ENCODE results near the gene CPZ. TPM values are rescaled to one million over a fixed set of nuclear protein-coding genes. Genes with fewer than 3 reads are reported as not detected.

Gene CPZ
- total and polyA plus RNA-seq, 10 donors, result 0.11 to 8.5 (median 0.93) TPM; not detected in 1

DNA sequence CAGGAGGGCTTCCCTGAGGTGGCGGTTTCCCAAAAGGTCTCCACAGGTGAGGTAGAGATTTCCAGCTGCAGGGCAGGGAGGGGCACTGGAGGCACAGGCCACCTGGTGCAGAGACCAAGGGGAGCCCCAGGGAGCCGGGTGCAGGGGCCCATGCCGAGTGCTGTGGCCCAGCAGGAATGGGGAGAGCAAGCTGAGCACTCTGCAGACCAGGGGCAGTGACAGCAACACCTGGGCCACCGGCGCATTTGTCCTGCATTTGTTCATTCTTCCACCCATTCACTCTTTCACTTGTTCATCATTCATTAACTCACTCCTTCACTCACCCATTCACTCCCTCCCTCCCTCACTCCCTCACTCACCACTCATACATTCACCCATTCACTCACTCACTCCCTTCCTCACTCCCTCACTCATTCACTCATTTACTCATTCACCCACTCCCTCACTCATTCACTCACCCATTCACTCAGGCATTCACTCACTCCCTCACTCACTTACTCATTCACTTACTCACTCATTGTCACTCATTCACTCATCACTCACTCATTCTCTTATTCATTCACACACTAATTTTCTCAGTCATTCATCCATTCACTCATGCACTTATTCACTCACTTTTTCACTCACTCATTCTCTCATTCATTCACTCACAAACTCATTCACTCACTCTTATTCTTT lies 16.3 kb downstream of the CPZ start:
- Histone ChIP-seq H3K36me3 (no peaks in the 10 kb centered on the region), H3K4me3 (no peak overlapping the region), H3K9me3 (no peaks in the 10 kb centered on the region), H3K4me1 (peaks cover 0 to 6% (median 4%) of the 10 kb centered on the region in 6 donors), H3K27me3 (replicated peaks in 1 of 7) (peaks cover 0 to 43% (median 0%) of the 10 kb centered on the region in 7 donors), H3K27ac (no peak overlapping the region)
- intact Hi-C loops (cut with DNase I; ENCODE audit: low total_unique reads), result loop anchor here (10.0 kb wide), 1 partner anchor 306 kb away; no protein-coding TSS in a partner anchor
- 49 to 81% (median 67%) methylated on average over 5 of the region's 5 CpGs for WGBS, 5 donors
- no peak for TF ChIP-seq POLR2AphosphoS5 (IDR thresholded peaks at IDR 0.05)
- no peak for TF ChIP-seq POLR2A (IDR thresholded peaks at IDR 0.05)
- TF ChIP-seq, protein P1, sequence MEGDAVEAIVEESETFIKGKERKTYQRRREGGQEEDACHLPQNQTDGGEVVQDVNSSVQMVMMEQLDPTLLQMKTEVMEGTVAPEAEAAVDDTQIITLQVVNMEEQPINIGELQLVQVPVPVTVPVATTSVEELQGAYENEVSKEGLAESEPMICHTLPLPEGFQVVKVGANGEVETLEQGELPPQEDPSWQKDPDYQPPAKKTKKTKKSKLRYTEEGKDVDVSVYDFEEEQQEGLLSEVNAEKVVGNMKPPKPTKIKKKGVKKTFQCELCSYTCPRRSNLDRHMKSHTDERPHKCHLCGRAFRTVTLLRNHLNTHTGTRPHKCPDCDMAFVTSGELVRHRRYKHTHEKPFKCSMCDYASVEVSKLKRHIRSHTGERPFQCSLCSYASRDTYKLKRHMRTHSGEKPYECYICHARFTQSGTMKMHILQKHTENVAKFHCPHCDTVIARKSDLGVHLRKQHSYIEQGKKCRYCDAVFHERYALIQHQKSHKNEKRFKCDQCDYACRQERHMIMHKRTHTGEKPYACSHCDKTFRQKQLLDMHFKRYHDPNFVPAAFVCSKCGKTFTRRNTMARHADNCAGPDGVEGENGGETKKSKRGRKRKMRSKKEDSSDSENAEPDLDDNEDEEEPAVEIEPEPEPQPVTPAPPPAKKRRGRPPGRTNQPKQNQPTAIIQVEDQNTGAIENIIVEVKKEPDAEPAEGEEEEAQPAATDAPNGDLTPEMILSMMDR (IDR thresholded peaks at IDR 0.05 in 8 of 11, conservative IDR thresholded peaks at IDR 0.05 in 3 of 11), result no peak
- no peak for DNase-seq

DNA sequence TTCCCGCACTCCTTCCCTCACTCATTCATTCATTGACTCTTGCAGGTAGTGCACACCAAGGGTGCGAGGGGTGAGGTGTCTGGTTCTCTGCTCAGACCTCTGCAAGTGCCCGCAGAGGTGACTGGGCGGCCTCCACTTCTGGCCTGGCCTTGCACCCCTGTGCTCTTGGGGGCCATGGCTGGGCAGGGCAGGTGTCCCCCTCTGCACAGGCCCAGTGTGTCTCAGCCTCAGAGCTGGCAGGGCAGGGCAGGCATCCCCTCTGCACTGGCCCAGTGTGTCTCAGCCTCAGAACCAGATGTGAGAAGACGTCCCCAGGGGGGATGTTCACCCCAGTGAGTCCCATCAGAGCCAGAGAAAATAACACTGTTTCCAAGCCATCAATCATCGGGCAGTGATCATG lies 16.8 kb downstream of the CPZ start:
- H3K36me3 ChIP-seq, result no peaks in the 10 kb centered on the region
- WGBS, 5 donors, result 68 to 83% (median 80%) methylated on average over 6 of the region's 6 CpGs
- H3K27me3 ChIP-seq (replicated peaks in 1 of 7), result peaks cover 0 to 41% (median 0%) of the 10 kb centered on the region in 7 donors
- peaks cover 0 to 6% (median 4%) of the 10 kb centered on the region in 6 donors for H3K4me1 ChIP-seq
- no peak overlapping the region for H3K4me3 ChIP-seq
- H3K9me3 ChIP-seq, result no peaks in the 10 kb centered on the region
- no peak overlapping the region for H3K27ac ChIP-seq
- DNase-seq, result no peak
- no peak for TF ChIP-seq POLR2AphosphoS5 (IDR thresholded peaks at IDR 0.05)
- TF ChIP-seq, protein P1 (IDR thresholded peaks at IDR 0.05 in 8 of 11, conservative IDR thresholded peaks at IDR 0.05 in 3 of 11), result no peak
- no peak for TF ChIP-seq POLR2A (IDR thresholded peaks at IDR 0.05)
- intact Hi-C loops (cut with DNase I; ENCODE audit: low total_unique reads), result loop anchor here (10.0 kb wide), 1 partner anchor 305 kb away; no protein-coding TSS in a partner anchor

DNA sequence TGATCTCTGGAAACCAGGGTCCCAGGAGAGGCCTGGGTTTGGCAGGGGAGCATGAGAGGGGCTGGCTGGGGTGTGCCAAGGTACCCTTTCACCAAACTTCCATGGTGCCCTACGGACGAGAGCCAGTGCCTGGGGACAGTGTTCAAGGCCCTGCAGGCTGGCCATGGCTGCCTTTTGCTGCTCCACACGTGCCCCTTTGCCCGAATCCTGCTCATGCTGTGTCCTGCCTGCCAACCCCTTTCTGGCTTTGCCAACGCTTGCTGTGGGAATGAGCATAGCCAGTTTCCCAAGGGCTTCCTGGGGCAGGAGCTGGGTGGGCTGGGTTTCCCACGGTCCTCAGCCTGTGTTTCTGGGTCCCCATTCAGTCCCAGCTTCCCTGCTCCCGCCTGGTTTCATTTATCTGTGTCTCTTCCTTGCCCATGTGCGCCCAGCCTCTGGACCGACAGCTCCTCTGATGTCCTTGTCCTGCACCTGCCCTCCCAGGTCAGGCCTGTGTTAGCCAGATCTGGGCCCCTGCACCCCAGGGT lies 17.3 kb downstream of the CPZ start:
- DNase-seq, result no peak
- no peak for TF ChIP-seq POLR2AphosphoS5 (IDR thresholded peaks at IDR 0.05)
- no peak for TF ChIP-seq POLR2A (IDR thresholded peaks at IDR 0.05)
- TF ChIP-seq, protein P1 (IDR thresholded peaks at IDR 0.05 in 8 of 11, conservative IDR thresholded peaks at IDR 0.05 in 3 of 11), result no peak
- intact Hi-C loops (cut with DNase I; ENCODE audit: low total_unique reads), result loop anchor here (10.0 kb wide), 1 partner anchor 305 kb away; no protein-coding TSS in a partner anchor
- H3K27me3 ChIP-seq (replicated peaks in 1 of 7), result peaks cover 0 to 41% (median 0%) of the 10 kb centered on the region in 7 donors
- 62 to 75% (median 71%) methylated on average over 7 to 9 of the region's 9 CpGs for WGBS, 5 donors
- peaks cover 0 to 6% (median 4%) of the 10 kb centered on the region in 6 donors for H3K4me1 ChIP-seq
- no peaks in the 10 kb centered on the region for H3K36me3 ChIP-seq
- no peak overlapping the region for H3K27ac ChIP-seq
- no peak overlapping the region for H3K4me3 ChIP-seq
- H3K9me3 ChIP-seq, result no peaks in the 10 kb centered on the region
